ENCODE results near the gene CELF2. TPM values are rescaled to one million over a fixed set of nuclear protein-coding genes. Genes with fewer than 3 reads are reported as not detected.

The CELF2 gene
- total RNA-seq, 1 experiment from 2014 or later, result 0.07 TPM

DNA sequence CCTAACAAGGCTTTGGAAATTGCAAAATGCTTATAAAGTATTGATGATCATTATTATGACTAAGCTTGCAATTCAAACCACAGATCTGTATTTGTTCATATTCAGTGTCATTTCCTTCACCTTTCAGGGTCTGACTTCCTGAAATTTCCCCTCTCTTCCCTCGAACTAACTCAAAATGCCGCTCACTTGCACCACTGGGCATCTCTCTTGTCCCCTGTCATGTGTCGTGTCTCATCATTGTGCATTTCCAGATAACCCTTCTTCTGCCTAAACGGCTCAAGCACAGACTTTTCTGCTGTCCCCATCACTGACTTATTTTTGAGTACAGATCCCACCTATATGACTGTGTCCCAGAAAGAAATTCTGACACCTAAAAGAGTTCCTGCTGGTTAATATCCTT lies 41.0 kb upstream of the CELF2 start:
- no peak for DNase-seq (ENCODE audit: unreplicated experiment)
- Mint-ChIP-seq H3K27me3 (ENCODE audit: insufficient read depth, unreplicated experiment) (no peaks in the 10 kb centered on the region), H3K4me3 (ENCODE audit: unreplicated experiment) (no peak overlapping the region), H3K36me3 (ENCODE audit: insufficient read depth, unreplicated experiment) (no peaks in the 10 kb centered on the region), H3K27ac (ENCODE audit: low read depth, unreplicated experiment) (no peak overlapping the region), H3K9me3 (ENCODE audit: unreplicated experiment) (no peaks in the 10 kb centered on the region), H3K4me1 (ENCODE audit: insufficient read depth, unreplicated experiment) (peaks cover 16% of the 10 kb centered on the region)
- TF ChIP-seq, protein P1, sequence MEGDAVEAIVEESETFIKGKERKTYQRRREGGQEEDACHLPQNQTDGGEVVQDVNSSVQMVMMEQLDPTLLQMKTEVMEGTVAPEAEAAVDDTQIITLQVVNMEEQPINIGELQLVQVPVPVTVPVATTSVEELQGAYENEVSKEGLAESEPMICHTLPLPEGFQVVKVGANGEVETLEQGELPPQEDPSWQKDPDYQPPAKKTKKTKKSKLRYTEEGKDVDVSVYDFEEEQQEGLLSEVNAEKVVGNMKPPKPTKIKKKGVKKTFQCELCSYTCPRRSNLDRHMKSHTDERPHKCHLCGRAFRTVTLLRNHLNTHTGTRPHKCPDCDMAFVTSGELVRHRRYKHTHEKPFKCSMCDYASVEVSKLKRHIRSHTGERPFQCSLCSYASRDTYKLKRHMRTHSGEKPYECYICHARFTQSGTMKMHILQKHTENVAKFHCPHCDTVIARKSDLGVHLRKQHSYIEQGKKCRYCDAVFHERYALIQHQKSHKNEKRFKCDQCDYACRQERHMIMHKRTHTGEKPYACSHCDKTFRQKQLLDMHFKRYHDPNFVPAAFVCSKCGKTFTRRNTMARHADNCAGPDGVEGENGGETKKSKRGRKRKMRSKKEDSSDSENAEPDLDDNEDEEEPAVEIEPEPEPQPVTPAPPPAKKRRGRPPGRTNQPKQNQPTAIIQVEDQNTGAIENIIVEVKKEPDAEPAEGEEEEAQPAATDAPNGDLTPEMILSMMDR (IDR thresholded peaks at IDR 0.05; ENCODE audit: unreplicated experiment), result no peak
- ChIA-PET POLR2A (no interaction called here), CTCF (interaction anchor here (0.6 kb wide), 1 partner anchor 18 kb away, joined by 5 read pairs; no protein-coding TSS in a partner anchor)
- intact Hi-C loops (cut with micrococcal nuclease), result no loop called here
- BruUV-seq (replicated peaks), result no TSS peak

DNA sequence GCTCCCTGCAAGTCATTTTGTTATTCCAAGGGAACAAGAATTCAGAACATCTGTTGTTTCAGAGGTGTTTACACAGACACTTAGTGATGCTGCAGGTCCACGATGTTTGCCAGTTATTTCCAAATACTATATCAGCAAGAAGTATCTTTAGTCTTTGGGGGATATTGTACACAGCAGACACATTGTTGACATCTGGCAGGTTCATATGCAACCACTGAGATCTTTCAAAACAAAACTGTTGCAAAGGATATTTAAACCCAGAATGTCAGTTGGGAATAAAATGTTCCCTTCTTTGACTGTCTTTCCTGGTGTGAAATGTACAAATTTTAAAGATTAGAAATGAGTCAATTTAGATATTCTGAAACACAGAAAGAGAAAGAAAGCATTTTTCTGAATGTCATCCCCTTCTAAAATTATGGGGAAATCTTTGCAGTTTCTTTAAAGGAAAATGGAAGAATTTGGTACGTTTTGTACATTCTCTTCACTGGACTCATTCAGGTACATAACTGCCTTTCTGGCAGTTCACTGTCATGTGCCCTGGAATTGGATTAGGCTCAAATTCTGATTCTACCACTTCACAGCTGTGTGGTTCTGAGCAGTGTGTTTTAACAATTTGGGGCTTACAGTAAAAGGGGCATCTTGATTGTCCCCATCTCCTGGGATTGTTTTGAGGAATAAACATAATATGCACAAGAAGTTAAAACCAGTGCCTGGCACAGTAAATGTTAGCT lies 40.3 kb upstream of the CELF2 start:
- Mint-ChIP-seq H3K27ac (ENCODE audit: low read depth, unreplicated experiment) (peak overlapping the region; percentile 34), H3K36me3 (ENCODE audit: insufficient read depth, unreplicated experiment) (no peaks in the 10 kb centered on the region), H3K4me1 (ENCODE audit: insufficient read depth, unreplicated experiment) (peaks cover 16% of the 10 kb centered on the region), H3K9me3 (ENCODE audit: unreplicated experiment) (no peaks in the 10 kb centered on the region), H3K27me3 (ENCODE audit: insufficient read depth, unreplicated experiment) (no peaks in the 10 kb centered on the region), H3K4me3 (ENCODE audit: unreplicated experiment) (no peak overlapping the region)
- DNase-seq (ENCODE audit: unreplicated experiment), result peak; percentile 4
- ChIA-PET POLR2A (no interaction called here), CTCF (interaction anchor here (0.6 kb wide), 1 partner anchor 19 kb away, joined by 5 read pairs; no protein-coding TSS in a partner anchor)
- BruUV-seq (replicated peaks), result no TSS peak
- intact Hi-C loops (cut with micrococcal nuclease), result no loop called here
- TF ChIP-seq, protein P1 (IDR thresholded peaks at IDR 0.05; ENCODE audit: unreplicated experiment), result no peak

DNA sequence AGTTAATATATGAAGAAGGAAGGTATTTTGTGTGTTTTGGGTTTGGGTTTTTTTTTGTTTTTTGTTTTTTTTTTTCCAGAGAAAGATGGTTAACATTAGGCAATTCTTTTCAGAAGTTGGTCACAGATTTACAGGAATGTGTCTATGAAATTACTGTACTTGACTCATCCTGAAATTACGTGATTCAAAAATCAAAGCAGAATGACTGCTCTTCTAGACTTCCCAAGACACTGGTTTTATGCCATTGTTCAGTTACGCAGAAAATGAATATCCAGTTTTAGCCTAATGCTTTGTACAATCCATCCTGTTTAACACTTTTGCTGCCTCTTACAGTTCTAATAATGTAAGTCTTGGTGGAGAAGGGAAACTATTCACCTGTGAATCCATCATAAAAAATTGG lies 39.7 kb upstream of the CELF2 start:
- TF ChIP-seq, protein P1 (IDR thresholded peaks at IDR 0.05; ENCODE audit: unreplicated experiment), result no peak
- H3K27ac Mint-ChIP-seq (ENCODE audit: low read depth, unreplicated experiment), result peak overlapping the region; percentile 34
- peak; percentile 30 for DNase-seq (ENCODE audit: unreplicated experiment)
- peaks cover 16% of the 10 kb centered on the region for H3K4me1 Mint-ChIP-seq (ENCODE audit: insufficient read depth, unreplicated experiment)
- H3K27me3 Mint-ChIP-seq (ENCODE audit: insufficient read depth, unreplicated experiment), result no peaks in the 10 kb centered on the region
- no peaks in the 10 kb centered on the region for H3K9me3 Mint-ChIP-seq (ENCODE audit: unreplicated experiment)
- H3K4me3 Mint-ChIP-seq (ENCODE audit: unreplicated experiment), result no peak overlapping the region
- intact Hi-C loops (cut with micrococcal nuclease), result no loop called here
- no peaks in the 10 kb centered on the region for H3K36me3 Mint-ChIP-seq (ENCODE audit: insufficient read depth, unreplicated experiment)
- no TSS peak for BruUV-seq (replicated peaks)
- CTCF ChIA-PET, result no interaction called here
- POLR2A ChIA-PET, result no interaction called here

DNA sequence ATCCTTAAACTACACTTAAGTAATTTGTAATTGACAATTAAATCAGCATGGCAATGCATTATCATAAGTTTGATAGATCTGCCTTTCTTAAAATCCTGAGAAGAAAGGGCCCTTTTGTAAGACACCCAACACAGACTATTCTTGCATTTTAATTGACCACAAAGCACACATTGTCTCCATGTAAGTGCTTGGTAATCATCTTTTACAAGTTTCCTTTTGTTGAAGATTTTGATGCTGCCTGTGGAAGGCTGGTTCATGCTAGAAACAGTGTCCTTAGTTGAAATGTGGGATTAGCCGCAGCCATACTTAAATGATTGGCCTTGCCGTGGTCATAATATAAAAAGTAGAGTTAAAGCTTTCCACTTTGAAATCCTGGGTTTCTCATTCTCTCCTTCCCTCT lies 32.3 kb upstream of the CELF2 start:
- POLR2A ChIA-PET, result interaction anchor here (0.7 kb wide), 1 partner anchor 18 kb away, joined by 3 read pairs; no protein-coding TSS in a partner anchor
- TF ChIP-seq, protein P1 (IDR thresholded peaks at IDR 0.05; ENCODE audit: unreplicated experiment), result no peak
- Mint-ChIP-seq H3K27ac (ENCODE audit: low read depth, unreplicated experiment) (no peak overlapping the region), H3K4me3 (ENCODE audit: unreplicated experiment) (no peak overlapping the region), H3K4me1 (ENCODE audit: insufficient read depth, unreplicated experiment) (no peaks in the 10 kb centered on the region), H3K27me3 (ENCODE audit: insufficient read depth, unreplicated experiment) (no peaks in the 10 kb centered on the region), H3K36me3 (ENCODE audit: insufficient read depth, unreplicated experiment) (no peaks in the 10 kb centered on the region), H3K9me3 (ENCODE audit: unreplicated experiment) (no peaks in the 10 kb centered on the region)
- no TSS peak for BruUV-seq (replicated peaks)
- CTCF ChIA-PET, result interaction anchor here (0.7 kb wide), 1 partner anchor 46 kb away, joined by 3 read pairs; no protein-coding TSS in a partner anchor
- DNase-seq (ENCODE audit: unreplicated experiment), result no peak
- intact Hi-C loops (cut with micrococcal nuclease), result no loop called here

All from MCF 10A (cell line).